Measurements from ENCODE around the gene C1orf159. TPM values are rescaled to one million over a fixed set of nuclear protein-coding genes. Genes with fewer than 3 reads are reported as not detected.

C1orf159 gene
- total and polyA plus RNA-seq, 10 of the 15 experiments (the other 5 are each of a cell fraction or from before 2014, with no cell fraction given): 0.11 to 23.4 (median 8.0) TPM

GRCh38 chr1:1144843-1145546, 29.1 kb upstream of the C1orf159 start (continued):
- no peak for TF ChIP-seq ZBTB40 (IDR thresholded peaks at IDR 0.05; ENCODE audit: borderline replicate concordance)
- TF ChIP-seq SIN3A (IDR thresholded peaks at IDR 0.05; ENCODE audit: low read depth, low read length): no peak
- no peak for TF ChIP-seq CBFB (IDR thresholded peaks at IDR 0.05; ENCODE audit: low read depth)
- TF ChIP-seq KAT2A (conservative IDR thresholded peaks at IDR 0.05; ENCODE audit: control insufficient read depth, low read depth, low read length): no peak
- TF ChIP-seq YBX1 (IDR thresholded peaks at IDR 0.05): no peak
- no peak for TF ChIP-seq ESRRA (IDR thresholded peaks at IDR 0.05; ENCODE audit: low read length)
- no peak for TF ChIP-seq TCF3 (IDR thresholded peaks at IDR 0.05; ENCODE audit: borderline replicate concordance, insufficient read depth, low read depth, low read length)
- TF ChIP-seq SMAD5 (IDR thresholded peaks at IDR 0.05; ENCODE audit: low read depth): no peak
- no peak for TF ChIP-seq IRF4 (IDR thresholded peaks at IDR 0.05; ENCODE audit: low read depth, low read length)

All from GM12878 (cell line).